Measurements from ENCODE around the gene TLK1. TPM values are rescaled to one million over a fixed set of nuclear protein-coding genes. Genes with fewer than 3 reads are reported as not detected.

Gene TLK1
- total and polyA plus RNA-seq, 2 experiments from 2014 or later: 9.2 to 21.8 TPM

- Histone ChIP-seq H3K4me3 (no peak overlapping the region), H4K20me1 (ENCODE audit: insufficient read depth, poor library complexity, severe bottlenecking) (no peaks in the 10 kb centered on the region), H3K4me2 (no peak overlapping the region), H3K4me1 (ENCODE audit: insufficient read depth) (peaks cover 6% of the 10 kb centered on the region), H3K9me3 (ENCODE audit: low read depth) (no peaks in the 10 kb centered on the region), H3K27me3 (no peaks in the 10 kb centered on the region), H3K9me2 (replicated peaks; ENCODE audit: insufficient read depth) (no peaks in the 10 kb centered on the region), H3K27ac (no peak overlapping the region), H2AFZ (no peak overlapping the region), H3K36me3 (replicated peaks; ENCODE audit: insufficient read depth, low read depth) (no peaks in the 10 kb centered on the region), H3K79me2 (no peaks in the 10 kb centered on the region)
- DNase-seq (ENCODE audit: low spot score): no peak
- TF ChIP-seq EZH2 (IDR thresholded peaks at IDR 0.05; ENCODE audit: borderline replicate concordance) (no peak), CTCF (IDR thresholded peaks at IDR 0.05; ENCODE audit: poor library complexity) (no peak), EZH2phosphoT487 (IDR thresholded peaks at IDR 0.05; ENCODE audit: low read depth, severe bottlenecking, unreplicated experiment) (no peak)
- WGBS (ENCODE audit: low lambda C conversion rate, missing lambda C conversion rate): 92% methylated on average over 17 of the region's 17 CpGs
Observed at GRCh38 chr2:170975127-170975942, 185.4 kb downstream of the TLK1 start.

- no peaks in the 10 kb centered on the region for H3K79me2 ChIP-seq
- peak overlapping the region; percentile 99 for H2AFZ ChIP-seq
- WGBS (ENCODE audit: low lambda C conversion rate, missing lambda C conversion rate): 75% methylated on average over 11 of the region's 11 CpGs
- no peaks in the 10 kb centered on the region for H3K9me2 ChIP-seq (replicated peaks; ENCODE audit: insufficient read depth)
- H3K4me2 ChIP-seq: peak overlapping the region; percentile 92
- no peaks in the 10 kb centered on the region for H3K9me3 ChIP-seq (ENCODE audit: low read depth)
- H3K4me3 ChIP-seq: no peak overlapping the region
- H4K20me1 ChIP-seq (ENCODE audit: insufficient read depth, poor library complexity, severe bottlenecking): no peaks in the 10 kb centered on the region
- no peaks in the 10 kb centered on the region for H3K36me3 ChIP-seq (replicated peaks; ENCODE audit: insufficient read depth, low read depth)
- peak overlapping the region; percentile 84 for H3K27ac ChIP-seq
- TF ChIP-seq EZH2 (IDR thresholded peaks at IDR 0.05; ENCODE audit: borderline replicate concordance): no peak
- H3K27me3 ChIP-seq: no peaks in the 10 kb centered on the region
- H3K4me1 ChIP-seq (ENCODE audit: insufficient read depth): peaks cover 6% of the 10 kb centered on the region
- DNase-seq (ENCODE audit: low spot score): peak; percentile 27
Observed at GRCh38 chr2:170974304-170974993, 186.2 kb downstream of the TLK1 start.

GRCh38 chr2:170973492-170974303 is 187.0 kb downstream of the TLK1 start:
- Histone ChIP-seq H2AFZ (peak overlapping the region; percentile 99), H3K9me2 (replicated peaks; ENCODE audit: insufficient read depth) (no peaks in the 10 kb centered on the region), H4K20me1 (ENCODE audit: insufficient read depth, poor library complexity, severe bottlenecking) (no peaks in the 10 kb centered on the region), H3K4me2 (peak overlapping the region; percentile 92), H3K4me1 (ENCODE audit: insufficient read depth) (peaks cover 6% of the 10 kb centered on the region), H3K27me3 (no peaks in the 10 kb centered on the region), H3K4me3 (peak overlapping the region; percentile 76), H3K79me2 (no peaks in the 10 kb centered on the region), H3K36me3 (replicated peaks; ENCODE audit: insufficient read depth, low read depth) (no peaks in the 10 kb centered on the region), H3K9me3 (ENCODE audit: low read depth) (no peaks in the 10 kb centered on the region), H3K27ac (peak overlapping the region; percentile 84)
- DNase-seq (ENCODE audit: low spot score): peak; percentile 96
- TF ChIP-seq EZH2 (IDR thresholded peaks at IDR 0.05; ENCODE audit: borderline replicate concordance): no peak
- peak; percentile 86 for TF ChIP-seq CTCF (IDR thresholded peaks at IDR 0.05; ENCODE audit: poor library complexity)
- 19% methylated on average over 63 of the region's 67 CpGs for WGBS (ENCODE audit: low lambda C conversion rate, missing lambda C conversion rate)
